Measurements from ENCODE around the gene CYTH3.

DNA sequence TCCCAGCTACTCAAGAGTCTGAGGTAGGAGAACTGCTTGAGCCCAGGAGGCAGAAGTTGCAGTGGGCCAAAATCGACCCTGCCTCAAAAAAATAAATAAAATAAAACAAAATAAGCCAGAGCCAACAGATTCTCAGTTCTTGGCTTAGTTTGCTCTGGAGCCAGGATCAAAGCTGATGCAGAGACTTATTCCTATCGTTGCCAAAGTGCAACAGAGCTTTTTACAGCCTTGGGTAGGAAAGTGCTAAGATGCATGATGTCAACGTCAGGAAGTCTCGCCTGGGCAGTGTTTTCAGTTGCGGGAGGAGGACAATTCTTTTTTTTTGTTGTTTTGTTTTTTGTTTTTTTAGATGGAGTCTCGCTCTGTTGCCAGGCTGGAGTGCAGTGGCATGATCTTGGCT is 43.8 kb upstream of the CYTH3 start:
- TF ChIP-seq, protein P1, sequence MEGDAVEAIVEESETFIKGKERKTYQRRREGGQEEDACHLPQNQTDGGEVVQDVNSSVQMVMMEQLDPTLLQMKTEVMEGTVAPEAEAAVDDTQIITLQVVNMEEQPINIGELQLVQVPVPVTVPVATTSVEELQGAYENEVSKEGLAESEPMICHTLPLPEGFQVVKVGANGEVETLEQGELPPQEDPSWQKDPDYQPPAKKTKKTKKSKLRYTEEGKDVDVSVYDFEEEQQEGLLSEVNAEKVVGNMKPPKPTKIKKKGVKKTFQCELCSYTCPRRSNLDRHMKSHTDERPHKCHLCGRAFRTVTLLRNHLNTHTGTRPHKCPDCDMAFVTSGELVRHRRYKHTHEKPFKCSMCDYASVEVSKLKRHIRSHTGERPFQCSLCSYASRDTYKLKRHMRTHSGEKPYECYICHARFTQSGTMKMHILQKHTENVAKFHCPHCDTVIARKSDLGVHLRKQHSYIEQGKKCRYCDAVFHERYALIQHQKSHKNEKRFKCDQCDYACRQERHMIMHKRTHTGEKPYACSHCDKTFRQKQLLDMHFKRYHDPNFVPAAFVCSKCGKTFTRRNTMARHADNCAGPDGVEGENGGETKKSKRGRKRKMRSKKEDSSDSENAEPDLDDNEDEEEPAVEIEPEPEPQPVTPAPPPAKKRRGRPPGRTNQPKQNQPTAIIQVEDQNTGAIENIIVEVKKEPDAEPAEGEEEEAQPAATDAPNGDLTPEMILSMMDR (optimal IDR thresholded peaks at IDR 0.05 in 1 of 3, IDR thresholded peaks at IDR 0.05 in 1 of 3, conservative IDR thresholded peaks at IDR 0.05 in 1 of 3; ENCODE audit: extremely low read depth in 1 of 3, insufficient read depth in 2 of 3, low read length in 3 of 3): no peak
- TF ChIP-seq EZH2 (IDR thresholded peaks at IDR 0.05; ENCODE audit: low read length): no peak
